Calu3 (cell line): ENCODE measurements around the gene CNIH4. TPM values are rescaled to one million over a fixed set of nuclear protein-coding genes. Genes with fewer than 3 reads are reported as not detected.

Experiments used
- BruUV-seq: library from RNA; stranded (reverse); fragments of 400-500 nt; replicated peaks from 2 replicates; lab custom pipeline; 2021; lab: Mats Ljungman, UMichigan
- CTCF ChIA-PET: fragments of 300-600 bp; sonication (Branson Sonifier 250); formaldehyde crosslinking; loops from one replicate; lab custom pipeline; 2022; ENCODE audit warnings: antibody characterized with exemption; lab: Charles Lee
- DNase-seq: peaks from one replicate; pipeline ENCODE4 v3.0.0; 2022
- H3K27ac Mint-ChIP-seq: one replicate; pipeline ENCODE4 v1.8.0; 2022; ENCODE audit warnings: mixed read lengths; ENCODE audit not compliant: unreplicated experiment
- H3K27me3 Mint-ChIP-seq: one replicate; pipeline ENCODE4 v1.8.0; 2022; ENCODE audit warnings: mixed read lengths; ENCODE audit not compliant: unreplicated experiment
- H3K36me3 Mint-ChIP-seq: one replicate; pipeline ENCODE4 v1.8.0; 2022; ENCODE audit warnings: mild to moderate bottlenecking, moderate library complexity, mixed read lengths; ENCODE audit not compliant: insufficient read depth, unreplicated experiment
- H3K4me1 Mint-ChIP-seq: one replicate; pipeline ENCODE4 v1.8.0; 2022; ENCODE audit warnings: mild to moderate bottlenecking, low read depth, mixed read lengths; ENCODE audit not compliant: unreplicated experiment
- H3K4me3 Mint-ChIP-seq: one replicate; pipeline ENCODE4 v1.8.0; 2022; ENCODE audit warnings: mild to moderate bottlenecking, low read depth, moderate library complexity, mixed read lengths; ENCODE audit not compliant: unreplicated experiment
- H3K9me3 Mint-ChIP-seq: one replicate; pipeline ENCODE4 v1.8.0; 2022; ENCODE audit warnings: low read depth, mixed read lengths; ENCODE audit not compliant: unreplicated experiment
- intact Hi-C: fragments of 100-400 bp; cut with micrococcal nuclease; formaldehyde crosslinking; loops from one replicate; pipeline ENCODE4 v1.10.0; 2022; ENCODE audit not compliant: unreplicated experiment
- total RNA-seq: library from RNA; stranded (reverse); gene quantifications from 2 replicates; pipeline ENCODE4 v1.2.3, GENCODE V29; 2022
- TF ChIP-seq, protein P1 (sequence below): fragments of 200-600 bp; IDR thresholded peaks from one replicate; pipeline ENCODE4 v1.8.0; 2022; ENCODE audit warnings: antibody characterized with exemption; ENCODE audit not compliant: unreplicated experiment

CNIH4 gene
- total RNA-seq, 1 experiment from 2014 or later, result 91.4 TPM

GRCh38 chr1:224399887-224400286 is 43.2 kb downstream of the CNIH4 start:
- TF ChIP-seq, protein P1, sequence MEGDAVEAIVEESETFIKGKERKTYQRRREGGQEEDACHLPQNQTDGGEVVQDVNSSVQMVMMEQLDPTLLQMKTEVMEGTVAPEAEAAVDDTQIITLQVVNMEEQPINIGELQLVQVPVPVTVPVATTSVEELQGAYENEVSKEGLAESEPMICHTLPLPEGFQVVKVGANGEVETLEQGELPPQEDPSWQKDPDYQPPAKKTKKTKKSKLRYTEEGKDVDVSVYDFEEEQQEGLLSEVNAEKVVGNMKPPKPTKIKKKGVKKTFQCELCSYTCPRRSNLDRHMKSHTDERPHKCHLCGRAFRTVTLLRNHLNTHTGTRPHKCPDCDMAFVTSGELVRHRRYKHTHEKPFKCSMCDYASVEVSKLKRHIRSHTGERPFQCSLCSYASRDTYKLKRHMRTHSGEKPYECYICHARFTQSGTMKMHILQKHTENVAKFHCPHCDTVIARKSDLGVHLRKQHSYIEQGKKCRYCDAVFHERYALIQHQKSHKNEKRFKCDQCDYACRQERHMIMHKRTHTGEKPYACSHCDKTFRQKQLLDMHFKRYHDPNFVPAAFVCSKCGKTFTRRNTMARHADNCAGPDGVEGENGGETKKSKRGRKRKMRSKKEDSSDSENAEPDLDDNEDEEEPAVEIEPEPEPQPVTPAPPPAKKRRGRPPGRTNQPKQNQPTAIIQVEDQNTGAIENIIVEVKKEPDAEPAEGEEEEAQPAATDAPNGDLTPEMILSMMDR, result no peak
- Mint-ChIP-seq H3K36me3 (peaks cover 54% of the 10 kb centered on the region), H3K27ac (no peak overlapping the region), H3K9me3 (no peaks in the 10 kb centered on the region), H3K4me1 (no peaks in the 10 kb centered on the region), H3K4me3 (no peak overlapping the region), H3K27me3 (no peaks in the 10 kb centered on the region)
- intact Hi-C loops, result no loop called here
- no TSS peak for BruUV-seq
- DNase-seq, result no peak
- CTCF ChIA-PET, result no interaction called here

DNA sequence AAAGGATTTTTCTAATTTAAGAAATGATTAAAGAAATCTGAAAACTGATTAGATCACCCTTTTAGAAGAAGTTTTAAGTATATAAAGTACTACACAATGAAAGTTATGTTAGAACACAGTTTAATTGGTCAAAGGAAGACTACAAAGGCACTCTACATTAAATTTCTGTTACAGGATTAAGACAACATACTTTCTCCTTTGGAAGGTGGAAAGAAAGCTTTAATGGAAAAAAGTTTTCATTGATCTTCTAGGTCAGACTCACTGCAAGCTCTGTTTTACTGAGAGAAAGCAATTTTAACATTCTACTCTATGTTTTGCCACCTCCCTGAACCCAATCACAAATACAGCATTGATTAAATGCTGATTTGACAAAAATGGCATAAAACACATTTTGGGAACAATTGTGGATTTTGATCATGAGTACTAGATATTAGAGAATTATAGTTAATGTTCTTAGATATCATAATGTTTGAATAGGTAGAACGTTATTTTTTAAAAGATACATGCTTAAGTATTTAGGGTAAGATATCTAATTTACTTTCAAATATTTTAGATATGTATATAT is 45.9 kb downstream of the CNIH4 start:
- H3K9me3 Mint-ChIP-seq, result no peaks in the 10 kb centered on the region
- no peak overlapping the region for H3K4me3 Mint-ChIP-seq
- no peak overlapping the region for H3K27ac Mint-ChIP-seq
- no peak for DNase-seq
- intact Hi-C loops, result no loop called here
- no peaks in the 10 kb centered on the region for H3K27me3 Mint-ChIP-seq
- no TSS peak for BruUV-seq
- CTCF ChIA-PET, result no interaction called here
- H3K36me3 Mint-ChIP-seq, result peaks cover 46% of the 10 kb centered on the region
- peaks cover 21% of the 10 kb centered on the region for H3K4me1 Mint-ChIP-seq
- TF ChIP-seq, protein P1, result no peak

DNA sequence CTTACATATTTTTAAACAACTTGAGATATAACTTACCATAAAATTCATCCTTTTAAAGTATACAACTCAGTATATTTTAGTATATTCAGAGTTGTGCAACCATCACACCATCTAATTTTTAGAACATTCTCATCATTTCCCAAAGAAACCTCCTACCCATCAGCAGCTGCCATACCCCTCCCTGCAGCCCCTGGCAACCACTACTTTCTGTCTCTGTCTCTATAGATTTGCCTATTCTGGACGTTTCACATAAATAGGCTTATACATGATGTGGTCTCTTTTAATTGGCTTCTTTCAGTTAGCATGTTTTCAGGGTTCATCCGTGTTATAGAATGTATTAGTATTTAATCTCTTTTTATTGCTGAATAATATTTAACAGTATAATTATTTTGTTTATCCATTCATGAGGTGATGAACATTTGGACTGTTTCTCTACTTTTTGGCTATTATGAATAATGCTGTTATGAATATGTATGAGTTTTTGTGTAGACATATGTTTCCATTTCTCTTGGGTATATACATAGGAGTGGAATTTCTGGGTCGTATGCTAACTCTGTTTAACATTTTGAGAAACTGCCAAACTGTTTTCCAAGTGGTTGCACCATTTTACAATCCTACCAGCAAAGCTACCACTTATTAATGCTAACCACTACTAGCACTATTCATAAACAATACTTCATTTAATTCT is 48.4 kb downstream of the CNIH4 start:
- H3K27ac Mint-ChIP-seq, result no peak overlapping the region
- CTCF ChIA-PET, result no interaction called here
- H3K9me3 Mint-ChIP-seq, result no peaks in the 10 kb centered on the region
- H3K36me3 Mint-ChIP-seq, result peaks cover 40% of the 10 kb centered on the region
- H3K4me1 Mint-ChIP-seq, result peaks cover 35% of the 10 kb centered on the region
- no peak overlapping the region for H3K4me3 Mint-ChIP-seq
- H3K27me3 Mint-ChIP-seq, result no peaks in the 10 kb centered on the region
- BruUV-seq, result no TSS peak
- no peak for DNase-seq
- TF ChIP-seq, protein P1, result no peak
- intact Hi-C loops, result no loop called here

- no peak for DNase-seq
- Mint-ChIP-seq H3K36me3 (peaks cover 44% of the 10 kb centered on the region), H3K4me1 (peaks cover 35% of the 10 kb centered on the region), H3K9me3 (no peaks in the 10 kb centered on the region), H3K27ac (no peak overlapping the region), H3K4me3 (no peak overlapping the region), H3K27me3 (no peaks in the 10 kb centered on the region)
- CTCF ChIA-PET, result no interaction called here
- no TSS peak for BruUV-seq
- TF ChIP-seq, protein P1, result no peak
- intact Hi-C loops, result no loop called here
Observed at GRCh38 chr1:224405604-224405970, 48.9 kb downstream of the CNIH4 start.
